Activated CD4-positive, alpha-beta T cell treated with anti-CD3 and anti-CD28 coated beads for 36 hours (primary cell): ENCODE results near the gene ADAMTS7. TPM values are rescaled to one million over a fixed set of nuclear protein-coding genes. Genes with fewer than 3 reads are reported as not detected.
"Not testable (repeated sequence)": the region's sequence is repeated elsewhere in the genome, so short reads cannot be mapped to it uniquely, and the experiment has no call there.

Source experiments
- ATAC-seq: fragments of 200-7000 bp; cut with Tn5 transposase; one replicate; pipeline ENCODE4 v1.10.0; 2021; ENCODE audit warnings: mild to moderate bottlenecking, moderate library complexity
- CTCF ChIA-PET: fragments of 350-600 bp; sonication (Branson Sonifier 250); formaldehyde crosslinking; loops from one replicate; lab custom pipeline; 2021; ENCODE audit warnings: antibody characterized with exemption; lab: Charles Lee
- POLR2A ChIA-PET: fragments of 350-600 bp; sonication (Branson Sonifier 250); formaldehyde crosslinking; loops from one replicate; lab custom pipeline; 2021; ENCODE audit warnings: antibody characterized with exemption, inconsistent platforms; lab: Charles Lee
- DNase-seq: peaks from one replicate; pipeline ENCODE4 v3.0.0-alpha.2; 2020
- H3K27ac Mint-ChIP-seq: one replicate; pipeline ENCODE4 v1.8.0; 2021; ENCODE audit warnings: mixed read lengths
- H3K27me3 Mint-ChIP-seq: one replicate; pipeline ENCODE4 v1.8.0; 2021; ENCODE audit warnings: mixed read lengths
- H3K36me3 Mint-ChIP-seq: one replicate; pipeline ENCODE4 v1.8.0; 2021; ENCODE audit warnings: low read depth, mixed read lengths
- H3K4me1 Mint-ChIP-seq: one replicate; pipeline ENCODE4 v1.8.0; 2021; ENCODE audit warnings: mixed read lengths
- H3K4me3 Mint-ChIP-seq: one replicate; pipeline ENCODE4 v1.8.0; 2021; ENCODE audit warnings: mild to moderate bottlenecking, moderate library complexity, mixed read lengths
- H3K9me3 Mint-ChIP-seq: one replicate; pipeline ENCODE4 v1.8.0; 2021; ENCODE audit warnings: low read depth, mixed read lengths
- intact Hi-C, 2 experiments: fragments of 100-400 bp; cut with DNase I in 1 of 2; cut with micrococcal nuclease in 1 of 2; formaldehyde crosslinking; loops; one replicate each; pipeline versions ENCODE4 v1.14.2 to v1.15.1; 2022 to 2024; cut with DNase I, micrococcal nuclease
- total RNA-seq, 2 experiments: library from RNA; stranded (reverse); gene quantifications; one replicate each; pipeline ENCODE4 v1.2.3, GENCODE V29; 2021

Gene ADAMTS7
- total RNA-seq, 2 experiments from 2014 or later: 0.09 to 0.23 TPM

GRCh38 chr15:78779176-78779785, 32.0 kb downstream of the ADAMTS7 start:
- H3K4me1 Mint-ChIP-seq, H3K4me3 Mint-ChIP-seq, POLR2A ChIA-PET, H3K9me3 Mint-ChIP-seq, H3K27me3 Mint-ChIP-seq, H3K27ac Mint-ChIP-seq, intact Hi-C loops, ATAC-seq, H3K36me3 Mint-ChIP-seq, DNase-seq: not testable (repeated sequence)
- CTCF ChIA-PET: interaction anchor here (0.6 kb wide), 1 partner anchor 140 kb away, joined by 3 read pairs; no protein-coding TSS in a partner anchor

DNA sequence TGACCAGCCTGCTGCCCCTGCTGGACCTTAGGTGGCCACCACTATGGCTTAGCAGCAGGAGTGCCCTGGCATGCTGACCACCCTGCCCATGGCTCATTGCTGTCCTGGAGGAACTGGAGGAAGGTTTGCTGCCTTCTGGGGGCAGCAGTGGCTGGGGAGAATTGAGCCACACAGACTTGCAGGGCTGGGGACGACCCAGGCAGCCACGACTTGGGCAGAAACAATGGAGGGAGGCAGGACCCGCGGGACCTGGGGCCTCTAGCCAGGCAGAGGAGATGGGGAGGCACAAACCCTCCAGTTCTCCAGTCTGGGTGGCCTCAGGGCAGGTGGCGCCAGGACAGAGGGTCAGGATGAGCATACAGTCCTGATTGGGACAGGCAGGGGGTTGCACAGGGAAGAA, 32.8 kb downstream of the ADAMTS7 start:
- H3K27ac Mint-ChIP-seq: no peak overlapping the region
- POLR2A ChIA-PET: interaction anchor here (0.6 kb wide), 1 partner anchor 9 kb away, joined by 4 read pairs; no protein-coding TSS in a partner anchor
- no peaks in the 10 kb centered on the region for H3K27me3 Mint-ChIP-seq
- intact Hi-C loops: no loop called here
- no peaks in the 10 kb centered on the region for H3K36me3 Mint-ChIP-seq
- H3K4me3 Mint-ChIP-seq: no peak overlapping the region
- CTCF ChIA-PET: no interaction called here
- DNase-seq (no peak), ATAC-seq (no peak)
- no peaks in the 10 kb centered on the region for H3K9me3 Mint-ChIP-seq
- H3K4me1 Mint-ChIP-seq: no peaks in the 10 kb centered on the region

- H3K27ac Mint-ChIP-seq, H3K4me1 Mint-ChIP-seq, intact Hi-C loops, ATAC-seq, H3K36me3 Mint-ChIP-seq, DNase-seq, CTCF ChIA-PET, H3K27me3 Mint-ChIP-seq, H3K4me3 Mint-ChIP-seq, H3K9me3 Mint-ChIP-seq: not testable (repeated sequence)
- POLR2A ChIA-PET: interaction anchor here (0.6 kb wide), 1 partner anchor 9 kb away, joined by 4 read pairs; no protein-coding TSS in a partner anchor
Observed at GRCh38 chr15:78777953-78778345, 33.3 kb downstream of the ADAMTS7 start.

GRCh38 chr15:78777290-78777952, 33.8 kb downstream of the ADAMTS7 start:
- intact Hi-C loops, ATAC-seq: not testable (repeated sequence)

DNA sequence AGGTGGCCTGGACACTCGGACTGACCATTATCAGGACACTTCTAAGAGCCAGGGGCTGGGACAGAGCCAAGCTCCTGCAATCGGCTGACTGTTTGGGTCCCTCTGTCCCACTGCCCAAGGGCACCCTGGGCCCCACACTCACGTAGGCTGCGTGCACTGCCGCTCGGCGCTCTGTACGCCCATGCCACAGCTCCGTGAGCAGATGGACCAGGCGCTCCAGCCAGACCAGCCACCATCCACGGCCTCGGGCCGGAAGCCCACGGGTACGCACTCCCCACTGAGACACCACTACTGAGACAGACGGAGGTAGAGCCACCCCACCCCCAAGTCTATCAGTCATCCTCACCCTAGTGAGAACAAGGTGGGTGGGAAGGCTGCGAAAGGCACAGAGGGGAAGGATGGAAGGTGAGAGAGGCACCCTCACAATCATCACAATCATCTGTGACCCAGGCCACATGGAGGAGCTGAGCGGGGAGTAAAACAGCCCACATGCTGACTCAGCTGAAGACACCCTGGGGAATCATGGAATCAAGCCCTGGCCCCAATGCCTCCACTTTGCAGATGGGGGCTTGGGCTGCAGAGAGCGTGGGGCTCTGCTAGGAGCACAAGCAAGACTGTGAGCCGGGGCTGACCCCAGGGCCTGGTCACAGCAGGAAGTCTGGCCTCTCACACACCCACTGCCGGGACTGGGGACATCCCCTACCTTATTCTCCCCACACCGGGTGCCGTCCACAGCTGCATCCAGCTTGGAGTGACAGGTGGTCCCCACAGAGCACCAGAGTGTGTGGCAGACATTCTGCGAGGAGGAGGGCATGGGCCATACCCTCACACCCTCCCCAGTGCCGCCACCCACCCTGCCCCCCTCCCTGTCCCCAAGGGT, 35.0 kb downstream of the ADAMTS7 start:
- H3K36me3 Mint-ChIP-seq, intact Hi-C loops, H3K4me3 Mint-ChIP-seq, H3K27me3 Mint-ChIP-seq, H3K27ac Mint-ChIP-seq, H3K9me3 Mint-ChIP-seq, ATAC-seq, H3K4me1 Mint-ChIP-seq, DNase-seq, POLR2A ChIA-PET, CTCF ChIA-PET: not testable (repeated sequence)

More at GRCh38 chr15:78777290-78777952, 33.8 kb downstream of the ADAMTS7 start:
- CTCF ChIA-PET, H3K4me1 Mint-ChIP-seq, H3K27ac Mint-ChIP-seq, POLR2A ChIA-PET, H3K9me3 Mint-ChIP-seq, H3K27me3 Mint-ChIP-seq, H3K4me3 Mint-ChIP-seq, DNase-seq, H3K36me3 Mint-ChIP-seq: not testable (repeated sequence)

DNA sequence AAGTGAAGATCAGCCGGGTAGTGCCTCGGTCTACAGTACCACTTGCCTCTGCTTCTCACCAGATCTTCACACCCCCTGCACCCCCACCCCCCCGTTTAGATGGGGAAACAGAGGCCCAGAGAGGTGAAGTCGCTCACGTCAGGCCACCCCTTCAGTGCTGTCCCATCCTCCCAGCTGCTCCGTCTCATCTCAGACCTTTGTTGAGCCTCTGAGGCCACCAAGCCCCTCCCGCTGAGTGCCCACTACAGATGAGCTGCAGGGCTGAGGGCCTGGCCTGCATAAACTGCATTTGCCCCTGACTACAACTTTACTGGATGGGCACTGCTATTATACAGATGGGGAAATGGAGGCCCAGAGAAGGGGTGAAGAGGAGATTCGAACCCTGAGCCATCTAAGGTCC, 35.8 kb downstream of the ADAMTS7 start:
- POLR2A ChIA-PET: interaction anchor here (1.2 kb wide), 1 partner anchor 797 kb away, joined by 3 read pairs; no protein-coding TSS in a partner anchor
- Mint-ChIP-seq H3K27ac (no peak overlapping the region), H3K27me3 (no peaks in the 10 kb centered on the region), H3K36me3 (no peaks in the 10 kb centered on the region), H3K4me3 (no peak overlapping the region), H3K4me1 (no peaks in the 10 kb centered on the region), H3K9me3 (no peaks in the 10 kb centered on the region)
- CTCF ChIA-PET: no interaction called here
- DNase-seq (no peak), ATAC-seq (no peak)
- intact Hi-C loops: no loop called here

DNA sequence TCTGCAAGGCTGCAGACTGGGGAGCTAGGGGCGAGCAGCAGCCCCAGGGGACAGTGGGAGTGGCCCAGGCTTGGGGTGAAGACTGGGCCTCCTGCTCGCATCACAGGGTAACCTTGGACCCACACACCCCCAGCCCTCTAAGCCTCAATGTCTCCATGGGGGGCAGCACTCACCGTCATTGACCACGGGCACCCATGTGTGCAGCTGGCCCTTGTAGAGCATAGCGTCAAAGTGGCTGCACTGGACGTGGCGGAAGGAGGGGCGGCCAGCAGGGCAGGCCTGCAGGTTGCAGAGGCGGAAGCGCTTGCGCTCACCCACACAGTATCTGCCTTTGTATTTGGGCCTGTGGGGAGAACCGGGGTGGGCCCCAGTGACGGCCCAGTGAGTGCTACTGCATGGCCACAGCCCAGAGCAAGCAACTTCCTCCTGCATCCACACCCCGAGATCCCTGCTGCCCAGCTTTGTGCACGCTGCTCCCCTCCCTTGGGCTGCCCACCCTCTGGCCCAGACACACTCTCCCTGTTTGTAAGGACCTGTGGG, 36.7 kb downstream of the ADAMTS7 start:
- CTCF ChIA-PET, H3K27ac Mint-ChIP-seq, H3K4me1 Mint-ChIP-seq, H3K36me3 Mint-ChIP-seq, ATAC-seq, H3K27me3 Mint-ChIP-seq, H3K9me3 Mint-ChIP-seq, intact Hi-C loops, H3K4me3 Mint-ChIP-seq, DNase-seq: not testable (repeated sequence)
- POLR2A ChIA-PET: interaction anchor here (1.2 kb wide), 1 partner anchor 796 kb away, joined by 3 read pairs; no protein-coding TSS in a partner anchor

DNA sequence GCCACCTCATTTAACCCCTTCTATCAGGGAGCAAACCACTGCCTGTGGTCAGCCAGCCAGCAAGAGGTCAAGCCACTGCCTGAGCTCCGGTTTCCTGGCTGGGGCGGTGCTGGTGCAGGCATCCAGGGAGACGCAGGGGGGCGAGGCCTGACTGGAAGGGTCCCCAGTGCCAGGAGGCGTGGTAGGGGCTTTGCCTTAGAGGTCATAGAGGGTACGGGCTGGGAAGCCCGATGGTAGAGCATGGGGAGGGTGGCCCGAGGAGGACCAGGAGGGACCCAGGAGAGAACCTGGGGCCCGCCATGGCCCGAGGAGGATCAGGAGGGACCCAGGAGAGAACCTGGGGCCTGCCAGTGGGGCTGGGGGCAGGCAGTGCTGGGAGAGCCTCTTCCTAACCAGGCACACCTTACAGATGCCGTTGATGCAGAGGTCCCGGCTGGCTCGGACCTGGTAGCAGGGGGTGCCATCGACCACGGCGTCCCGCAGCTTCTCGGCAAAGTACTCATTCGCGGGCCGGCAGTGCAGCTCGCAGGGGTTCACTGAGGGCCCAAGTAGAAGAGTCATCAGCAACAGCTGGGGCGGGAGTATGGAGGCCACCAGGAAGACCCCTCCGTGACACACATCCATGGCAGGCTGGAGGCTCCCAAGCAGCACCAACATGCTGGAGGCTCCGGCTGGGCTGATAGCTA, 37.4 kb downstream of the ADAMTS7 start:
- ATAC-seq, H3K4me3 Mint-ChIP-seq, H3K27me3 Mint-ChIP-seq, POLR2A ChIA-PET, intact Hi-C loops, H3K9me3 Mint-ChIP-seq, H3K4me1 Mint-ChIP-seq, H3K36me3 Mint-ChIP-seq, H3K27ac Mint-ChIP-seq, CTCF ChIA-PET, DNase-seq: not testable (repeated sequence)

DNA sequence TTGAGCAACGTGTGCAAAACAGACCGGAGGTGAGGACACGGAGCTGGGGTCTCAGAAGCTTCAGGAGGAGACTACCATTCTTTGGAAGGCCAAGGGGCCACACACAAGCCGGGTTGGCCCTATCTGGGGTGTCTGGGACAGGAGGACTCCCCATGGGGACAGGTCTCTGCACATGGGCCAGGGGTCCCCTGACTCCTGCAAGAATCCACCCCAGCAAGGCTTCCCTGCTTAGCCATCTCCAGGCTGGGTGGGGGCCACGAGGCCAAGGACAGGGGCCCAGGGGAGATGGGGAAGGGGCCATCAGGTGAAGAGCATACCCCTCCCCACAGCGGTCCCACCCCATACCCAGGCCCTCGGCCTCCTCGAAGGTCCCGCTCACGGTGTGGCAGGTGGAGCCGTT, 38.5 kb downstream of the ADAMTS7 start:
- DNase-seq (no peak), ATAC-seq (no peak)
- H3K9me3 Mint-ChIP-seq: no peaks in the 10 kb centered on the region
- H3K4me1 Mint-ChIP-seq: no peaks in the 10 kb centered on the region
- POLR2A ChIA-PET: no interaction called here
- no peak overlapping the region for H3K27ac Mint-ChIP-seq
- CTCF ChIA-PET: no interaction called here
- no peaks in the 10 kb centered on the region for H3K36me3 Mint-ChIP-seq
- no peaks in the 10 kb centered on the region for H3K27me3 Mint-ChIP-seq
- intact Hi-C loops: no loop called here
- H3K4me3 Mint-ChIP-seq: no peak overlapping the region

DNA sequence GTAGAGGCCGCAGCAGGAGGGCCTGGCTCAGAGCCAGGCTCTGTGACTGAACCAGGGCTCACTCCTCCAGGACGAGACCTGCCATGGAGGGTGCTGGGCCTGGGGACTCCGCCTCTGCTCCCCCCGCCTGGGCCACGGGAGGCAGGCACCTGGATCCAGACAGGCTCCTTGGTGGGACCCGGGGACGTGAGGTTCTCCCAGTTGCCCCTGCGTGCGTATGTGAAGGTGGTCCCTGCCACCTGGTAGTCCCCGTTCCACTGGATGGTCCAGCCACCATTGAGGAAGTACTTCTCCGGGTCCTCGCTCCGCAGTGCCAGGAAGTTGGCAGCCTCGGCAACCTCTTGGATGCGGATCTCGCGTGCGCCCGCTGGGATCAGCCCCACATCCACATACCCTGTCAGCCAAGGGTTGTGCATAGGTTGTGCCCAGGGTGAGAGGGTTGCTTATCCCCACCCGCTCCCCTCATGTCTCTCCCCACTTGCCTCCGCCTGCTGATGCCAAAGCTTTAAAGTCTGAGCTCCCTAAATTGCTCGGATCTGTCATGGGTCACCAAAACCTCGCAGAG, 39.7 kb downstream of the ADAMTS7 start:
- H3K36me3 Mint-ChIP-seq, intact Hi-C loops: not testable (repeated sequence)

More for the DNA sequence above, 39.7 kb downstream of the ADAMTS7 start:
- POLR2A ChIA-PET, H3K4me1 Mint-ChIP-seq, CTCF ChIA-PET, ATAC-seq, H3K27ac Mint-ChIP-seq, H3K4me3 Mint-ChIP-seq, H3K9me3 Mint-ChIP-seq, DNase-seq, H3K27me3 Mint-ChIP-seq: not testable (repeated sequence)
